ENCODE measurements around the gene ATP1A2. TPM values are rescaled to one million over a fixed set of nuclear protein-coding genes. Genes with fewer than 3 reads are reported as not detected.

ATP1A2 gene
- total RNA-seq, 1 donor from 2014 or later: 8.2 TPM

- Mint-ChIP-seq H3K27me3 (ENCODE audit: unreplicated experiment) (peaks cover 48% of the 10 kb centered on the region), H3K4me1 (ENCODE audit: unreplicated experiment) (peaks cover 35% of the 10 kb centered on the region), H3K9me3 (ENCODE audit: unreplicated experiment) (no peaks in the 10 kb centered on the region), H3K4me3 (ENCODE audit: unreplicated experiment) (peak overlapping the region; percentile 14), H3K27ac (ENCODE audit: unreplicated experiment) (no peak overlapping the region), H3K36me3 (ENCODE audit: unreplicated experiment) (no peaks in the 10 kb centered on the region)
- no peak for TF ChIP-seq CTCF (IDR thresholded peaks at IDR 0.05)
- no peak for DNase-seq (ENCODE audit: extremely low spot score, unreplicated experiment)
Observed at GRCh38 chr1:160116283-160117147, 956 bp downstream of the ATP1A2 start.

- no peak for TF ChIP-seq CTCF (IDR thresholded peaks at IDR 0.05)
- peaks cover 31% of the 10 kb centered on the region for H3K4me1 Mint-ChIP-seq (ENCODE audit: unreplicated experiment)
Observed at GRCh38 chr1:160117300-160117699, 1.7 kb downstream of the ATP1A2 start.

GRCh38 chr1:160117709-160118183 is 2.2 kb downstream of the ATP1A2 start:
- Mint-ChIP-seq H3K27ac (ENCODE audit: unreplicated experiment) (no peak overlapping the region), H3K36me3 (ENCODE audit: unreplicated experiment) (no peaks in the 10 kb centered on the region), H3K4me1 (ENCODE audit: unreplicated experiment) (peaks cover 26% of the 10 kb centered on the region), H3K27me3 (ENCODE audit: unreplicated experiment) (peaks cover 46% of the 10 kb centered on the region), H3K9me3 (ENCODE audit: unreplicated experiment) (no peaks in the 10 kb centered on the region), H3K4me3 (ENCODE audit: unreplicated experiment) (no peak overlapping the region)
- no peak for TF ChIP-seq CTCF (IDR thresholded peaks at IDR 0.05)
- DNase-seq (ENCODE audit: extremely low spot score, unreplicated experiment): no peak

More at GRCh38 chr1:160117300-160117699, 1.7 kb downstream of the ATP1A2 start:
- peak overlapping the region; percentile 3 for H3K4me3 Mint-ChIP-seq (ENCODE audit: unreplicated experiment)
- peaks cover 46% of the 10 kb centered on the region for H3K27me3 Mint-ChIP-seq (ENCODE audit: unreplicated experiment)
- no peak overlapping the region for H3K27ac Mint-ChIP-seq (ENCODE audit: unreplicated experiment)
- H3K36me3 Mint-ChIP-seq (ENCODE audit: unreplicated experiment): no peaks in the 10 kb centered on the region
- no peaks in the 10 kb centered on the region for H3K9me3 Mint-ChIP-seq (ENCODE audit: unreplicated experiment)
- no peak for DNase-seq (ENCODE audit: extremely low spot score, unreplicated experiment)

GRCh38 chr1:160118928-160119327 is 3.4 kb downstream of the ATP1A2 start:
- Mint-ChIP-seq H3K9me3 (ENCODE audit: unreplicated experiment) (no peaks in the 10 kb centered on the region), H3K27ac (ENCODE audit: unreplicated experiment) (no peak overlapping the region), H3K36me3 (ENCODE audit: unreplicated experiment) (no peaks in the 10 kb centered on the region), H3K4me1 (ENCODE audit: unreplicated experiment) (peaks cover 23% of the 10 kb centered on the region), H3K4me3 (ENCODE audit: unreplicated experiment) (no peak overlapping the region), H3K27me3 (ENCODE audit: unreplicated experiment) (peaks cover 43% of the 10 kb centered on the region)
- no peak for TF ChIP-seq CTCF (IDR thresholded peaks at IDR 0.05)
- no peak for DNase-seq (ENCODE audit: extremely low spot score, unreplicated experiment)

- no peak for TF ChIP-seq CTCF (IDR thresholded peaks at IDR 0.05)
- Mint-ChIP-seq H3K27ac (ENCODE audit: unreplicated experiment) (no peak overlapping the region), H3K36me3 (ENCODE audit: unreplicated experiment) (no peaks in the 10 kb centered on the region), H3K4me3 (ENCODE audit: unreplicated experiment) (no peak overlapping the region), H3K27me3 (ENCODE audit: unreplicated experiment) (peaks cover 32% of the 10 kb centered on the region), H3K9me3 (ENCODE audit: unreplicated experiment) (no peaks in the 10 kb centered on the region), H3K4me1 (ENCODE audit: unreplicated experiment) (peaks cover 28% of the 10 kb centered on the region)
- no peak for DNase-seq (ENCODE audit: extremely low spot score, unreplicated experiment)
Observed at GRCh38 chr1:160120797-160121196, 5.2 kb downstream of the ATP1A2 start.
